H1 (cell line): ENCODE measurements around the gene CUBN. TPM values are rescaled to one million over a fixed set of nuclear protein-coding genes. Genes with fewer than 3 reads are reported as not detected.

ENCODE experiments used
- CTCF ChIA-PET: fragments of 300-600 bp; sonication (Branson Sonifier 250); formaldehyde crosslinking; loops from one replicate; lab custom pipeline; 2021; ENCODE audit not compliant: partially characterized antibody; lab: Charles Lee
- POLR2A ChIA-PET: fragments of 300-600 bp; sonication (Branson Sonifier 250); formaldehyde crosslinking; loops from one replicate; lab custom pipeline; 2021; ENCODE audit warnings: inconsistent platforms; ENCODE audit not compliant: partially characterized antibody; lab: Charles Lee
- DNase-seq, 2 experiments: peaks; one replicate each; pipeline versions ENCODE4 v3.0.0 to v3.0.0-alpha.2; 2010 to 2022; ENCODE audit warnings: low spot score in 2 of 2, low read depth in 1 of 2, mixed read lengths in 1 of 2
- FAIRE-seq: peaks from 2 replicates; lab custom pipeline; 2011; peaks lifted over from hg19 to GRCh38; lab: Jason Lieb, UNC
- H2AFZ ChIP-seq: 2 replicates; pipeline ENCODE4 v1.8.1; 2012; ENCODE audit warnings: low read length, inconsistent platforms
- H2AK5ac ChIP-seq: 2 replicates; pipeline ENCODE4 v1.6.1; 2013; ENCODE audit warnings: low read depth, low read length
- H2BK120ac ChIP-seq: replicated peaks from 2 replicates; pipeline ENCODE3; 2013; ENCODE audit warnings: low read depth, low read length, inconsistent platforms
- H2BK12ac ChIP-seq: 2 replicates; pipeline ENCODE4 v1.6.1; 2013; ENCODE audit warnings: low read depth, low read length
- H2BK15ac ChIP-seq: 2 replicates; pipeline ENCODE4 v1.6.1; 2013; ENCODE audit warnings: low read length
- H2BK20ac ChIP-seq: 2 replicates; pipeline ENCODE4 v1.6.1; 2013; ENCODE audit warnings: low read length
- H2BK5ac ChIP-seq: 2 replicates; pipeline ENCODE4 v1.6.1; 2013; ENCODE audit warnings: low read depth, low read length
- H3K14ac ChIP-seq: 2 replicates; pipeline ENCODE4 v1.6.1; 2013; ENCODE audit warnings: inconsistent platforms; ENCODE audit not compliant: insufficient read length
- H3K18ac ChIP-seq: 2 replicates; pipeline ENCODE4 v1.6.1; 2013; ENCODE audit warnings: low read length; ENCODE audit errors: extremely low read depth
- H3K23ac ChIP-seq: 2 replicates; pipeline ENCODE4 v1.6.1; 2013; ENCODE audit warnings: inconsistent platforms; ENCODE audit not compliant: insufficient read length
- H3K23me2 ChIP-seq: 2 replicates; pipeline ENCODE4 v1.6.1; 2013; ENCODE audit warnings: low read depth, low read length
- H3K27ac ChIP-seq: 2 replicates; pipeline ENCODE4 v1.6.1; 2011; ENCODE audit warnings: low read depth, low read length, inconsistent platforms
- H3K27me3 ChIP-seq, 4 experiments: replicated peaks in 1 of 4; 1 replicate in 1 of 4; 2 replicates in 3 of 4; pipeline versions ENCODE4 v1.6.1 to v1.8.1; 2011 to 2013; ENCODE audit warnings: low read length in 3 of 4, mild to moderate bottlenecking in 3 of 4, inconsistent platforms in 2 of 4, mixed read lengths in 2 of 4, moderate library complexity in 1 of 4; ENCODE audit not compliant: control insufficient read depth in 3 of 4, insufficient read depth in 3 of 4; ENCODE audit errors: extremely low read depth in 1 of 4
- H3K36me3 ChIP-seq, 4 experiments: 2 replicates each; pipeline versions ENCODE4 v1.6.1 to v1.8.1; 2011 to 2013; ENCODE audit warnings: mild to moderate bottlenecking in 4 of 4, low read length in 3 of 4, moderate library complexity in 2 of 4, control low read depth in 1 of 4, inconsistent platforms in 1 of 4; ENCODE audit not compliant: insufficient read depth in 4 of 4, control insufficient read depth in 2 of 4
- H3K4ac ChIP-seq: replicated peaks from 2 replicates; pipeline ENCODE3; 2013; ENCODE audit warnings: low read length, low read depth, mixed read lengths, inconsistent platforms; ENCODE audit not compliant: insufficient read length
- H3K4me1 ChIP-seq, 4 experiments: replicated peaks in 1 of 4; 1 replicate in 1 of 4; 2 replicates in 3 of 4; pipeline versions ENCODE4 v1.6.1 to v1.8.1; 2011 to 2013; ENCODE audit warnings: low read length in 3 of 4, inconsistent platforms in 2 of 4, mixed read lengths in 1 of 4; ENCODE audit not compliant: insufficient read depth in 4 of 4, control insufficient read depth in 3 of 4
- H3K4me2 ChIP-seq, 2 experiments: 2 replicates each; pipeline versions ENCODE4 v1.6.1 to v1.8.1; 2011 to 2013; ENCODE audit warnings: low read depth in 2 of 2, low read length in 2 of 2, control low read depth in 1 of 2, inconsistent platforms in 1 of 2, mild to moderate bottlenecking in 1 of 2; ENCODE audit not compliant: insufficient read depth in 1 of 2
- H3K4me3 ChIP-seq, 4 experiments: fragments of 200-600, 300-600 bp in 1 of 4; sonication (generic), shearing (Covaris generic), sonication (Bioruptor Twin) in 1 of 4; 2 replicates each; pipeline versions ENCODE4 v1.5.1 to v1.8.1; 2011 to 2016; ENCODE audit warnings: low read length in 4 of 4, low read depth in 3 of 4, control low read depth in 2 of 4, inconsistent platforms in 2 of 4, mild to moderate bottlenecking in 2 of 4, mixed read lengths in 1 of 4, moderate library complexity in 1 of 4; ENCODE audit not compliant: insufficient read depth in 2 of 4; ENCODE audit errors: extremely low read depth in 1 of 4
- H3K56ac ChIP-seq: replicated peaks from 2 replicates; pipeline ENCODE3; 2013; ENCODE audit warnings: low read depth, mild to moderate bottlenecking, mixed read lengths, low read length, inconsistent platforms; ENCODE audit not compliant: insufficient read length
- H3K79me1 ChIP-seq: 2 replicates; pipeline ENCODE4 v1.6.1; 2013; ENCODE audit warnings: low read depth, low read length, control low read depth
- H3K79me2 ChIP-seq, 2 experiments: 2 replicates each; pipeline versions ENCODE4 v1.6.1 to v1.8.1; 2012 to 2013; ENCODE audit warnings: low read length in 2 of 2, mild to moderate bottlenecking in 2 of 2, inconsistent platforms in 1 of 2; ENCODE audit not compliant: insufficient read depth in 2 of 2, control insufficient read depth in 1 of 2
- H3K9ac ChIP-seq, 4 experiments: replicated peaks in 1 of 4; 1 replicate in 1 of 4; 2 replicates in 3 of 4; pipeline versions ENCODE4 v1.6.1 to v1.8.1; 2011 to 2013; ENCODE audit warnings: low read depth in 3 of 4, low read length in 3 of 4, control low read depth in 2 of 4, mild to moderate bottlenecking in 2 of 4, moderate library complexity in 2 of 4, inconsistent platforms in 1 of 4; ENCODE audit errors: extremely low read depth in 1 of 4
- H3K9me3 ChIP-seq, 2 experiments: 2 replicates each; pipeline versions ENCODE4 v1.6.1 to v1.8.1; 2012 to 2013; ENCODE audit warnings: mild to moderate bottlenecking in 2 of 2, moderate library complexity in 2 of 2, control low read depth in 1 of 2, inconsistent platforms in 1 of 2, low read depth in 1 of 2, low read length in 1 of 2, mixed read lengths in 1 of 2; ENCODE audit not compliant: insufficient read depth in 2 of 2
- H4K20me1 ChIP-seq, 2 experiments: replicated peaks in 1 of 2; 2 replicates each; pipeline versions ENCODE3 to v1.8.1; 2011 to 2013; ENCODE audit warnings: inconsistent platforms in 2 of 2, low read length in 2 of 2, mild to moderate bottlenecking in 1 of 2; ENCODE audit not compliant: insufficient read depth in 2 of 2, control insufficient read depth in 1 of 2
- H4K5ac ChIP-seq: 2 replicates; pipeline ENCODE4 v1.6.1; 2013; ENCODE audit warnings: low read length, low read depth, mixed read lengths, inconsistent platforms; ENCODE audit not compliant: insufficient read length
- H4K8ac ChIP-seq: 2 replicates; pipeline ENCODE4 v1.8.0; 2013; ENCODE audit warnings: mild to moderate bottlenecking, moderate library complexity, low read length, inconsistent platforms; ENCODE audit not compliant: insufficient read depth; ENCODE audit errors: extremely low read depth
- H4K91ac ChIP-seq: replicated peaks from 2 replicates; pipeline ENCODE3; 2013; ENCODE audit warnings: low read length, mixed read lengths, inconsistent platforms; ENCODE audit not compliant: insufficient read length
- ATF3 ChIP-seq: IDR thresholded peaks from 2 replicates; pipeline ENCODE4 v1.6.1; 2011; ENCODE audit warnings: low read depth, mild to moderate bottlenecking, low read length; ENCODE audit not compliant: insufficient read depth
- BRCA1 ChIP-seq: IDR thresholded peaks from 2 replicates; pipeline ENCODE4 v1.6.1; 2012; ENCODE audit warnings: low read depth, low read length, improper control_type of control experiment
- CBX8 ChIP-seq: fragments of 300-800, 300-1000 bp; sonication (generic); IDR thresholded peaks from 2 replicates; pipeline ENCODE4 v1.7.1; 2016; ENCODE audit warnings: low read depth, low read length, borderline replicate concordance
- CREB1 ChIP-seq: IDR thresholded peaks from 2 replicates; pipeline ENCODE4 v1.6.1; 2012; ENCODE audit warnings: inconsistent platforms
- EZH2 ChIP-seq: fragments of 200-600 bp; sonication (generic); IDR thresholded peaks from 2 replicates; pipeline ENCODE4 v1.7.1; 2012; ENCODE audit warnings: low read depth, mild to moderate bottlenecking, moderate library complexity, low read length, inconsistent platforms; ENCODE audit not compliant: severe bottlenecking
- FOSL1 ChIP-seq: IDR thresholded peaks from 2 replicates; pipeline ENCODE4 v1.6.1; 2011; ENCODE audit warnings: mild to moderate bottlenecking, low read depth, low read length, moderate library complexity; ENCODE audit not compliant: insufficient read depth
- JUN ChIP-seq: IDR thresholded peaks from 2 replicates; pipeline ENCODE4 v1.6.1; 2011; ENCODE audit warnings: low read depth, mild to moderate bottlenecking, improper control_type of control experiment, low read length
- KDM1A ChIP-seq: fragments of 200-600, 300-600 bp; sonication (generic); IDR thresholded peaks from 2 replicates; pipeline ENCODE4 v1.7.1; 2016; ENCODE audit warnings: mild to moderate bottlenecking, low read length, borderline replicate concordance
- KDM5A ChIP-seq: fragments of 200-600 bp; IDR thresholded peaks from 2 replicates; pipeline ENCODE4 v1.7.1; 2012; ENCODE audit warnings: mild to moderate bottlenecking, low read length, inconsistent platforms, mixed read lengths
- POU5F1 ChIP-seq: IDR thresholded peaks from 2 replicates; pipeline ENCODE4 v1.6.1; 2011; ENCODE audit warnings: low read depth, mild to moderate bottlenecking, low read length, moderate library complexity
- RAD21 ChIP-seq, 2 experiments: IDR thresholded peaks in 1 of 2; conservative IDR thresholded peaks in 1 of 2; 2 replicates each; pipeline ENCODE4 v1.6.1; 2011; ENCODE audit warnings: low read depth in 2 of 2, low read length in 2 of 2, improper control_type of control experiment in 1 of 2, inconsistent platforms in 1 of 2, mild to moderate bottlenecking in 1 of 2, moderate library complexity in 1 of 2
- RXRA ChIP-seq: IDR thresholded peaks from 2 replicates; pipeline ENCODE4 v1.6.1; 2011; ENCODE audit warnings: low read depth, mild to moderate bottlenecking, low read length, moderate library complexity; ENCODE audit not compliant: insufficient read depth
- SP4 ChIP-seq: IDR thresholded peaks from 2 replicates; pipeline ENCODE4 v1.6.1; 2012; ENCODE audit warnings: low read length, inconsistent platforms
- SRF ChIP-seq: IDR thresholded peaks from 2 replicates; pipeline ENCODE4 v1.6.1; 2011; ENCODE audit warnings: mild to moderate bottlenecking, low read depth, low read length, moderate library complexity
- WGBS, 2 experiments: shearing (Covaris generic) in 1 of 2; methylation state at CpG; one replicate each; pipeline versions ENCODE4 v1.1.6 to v1.1.7; 2013 to 2015; ENCODE audit warnings: low lambda C conversion rate in 2 of 2, mixed read lengths in 2 of 2, inconsistent platforms in 1 of 2, low coverage in 1 of 2, missing lambda C conversion rate in 1 of 2; ENCODE audit not compliant: insufficient replicate concordance in 2 of 2, insufficient coverage in 1 of 2, insufficient read length in 1 of 2; ENCODE audit errors: extremely low coverage in 1 of 2, missing lambda C conversion rate in 1 of 2; 5-methylcytosine and 5-hydroxymethylcytosine counted together
- polyA plus RNA-seq, 7 experiments: library from polyadenylated mRNA; depleted of rRNA in 3 of 7; stranded (reverse) in 5 of 7; unstranded in 2 of 7; fragments of >200 nt in 5 of 7; fragments of 200-250 nt in 2 of 7; gene quantifications; 1 replicate in 5 of 7; 2 replicates in 1 of 7; 4 replicates in 1 of 7; pipeline versions ENCODE4 v1.2.1 to v1.2.3, GENCODE V29; 2011 to 2013; ENCODE audit warnings: missing spikeins in 2 of 7, mixed read lengths in 2 of 7
- total RNA-seq: library from RNA; stranded (reverse); fragmentation: NEBNext Ultra II Directional; extraction: Animal tissue kit (Norgen Biotek cat#: 25700); gene quantifications from 2 replicates; pipeline ENCODE4 v1.2.1, GENCODE V29; 2021

Gene CUBN
- total and polyA plus RNA-seq, 2 of the 8 experiments (the other 6 are each of a cell fraction or from before 2014, with no cell fraction given), result 0.04 to 0.08 TPM

GRCh38 chr10:17171141-17171641 is 41.6 kb upstream of the CUBN start:
- Histone ChIP-seq H3K36me3 (peaks cover 0 to 5% (median 0%) of the 10 kb centered on the region in 4 experiments; a peak in 2 of 8 replicates), H3K4me1 (peaks cover 0 to 4% (median 0%) of the 10 kb centered on the region in 4 experiments; a peak in 1 of 7 replicates), H3K9ac (no peak overlapping the region), H2BK5ac (no peak overlapping the region; the same call in 1 of the 2 replicates), H2BK120ac (no peak overlapping the region), H3K23me2 (no peaks in the 10 kb centered on the region), H4K20me1 (no peaks in the 10 kb centered on the region), H2AFZ (no peak overlapping the region), H3K9me3 (no peaks in the 10 kb centered on the region), H3K27me3 (no peaks in the 10 kb centered on the region), H2AK5ac (no peak overlapping the region), H3K4ac (no peak overlapping the region), H2BK20ac (no peak overlapping the region), H4K91ac (no peak overlapping the region), H3K4me2 (no peak overlapping the region), H3K79me2 (no peaks in the 10 kb centered on the region), H4K8ac (no peak overlapping the region), H2BK15ac (no peak overlapping the region), H2BK12ac (no peak overlapping the region), H3K56ac (no peak overlapping the region), H3K79me1 (no peaks in the 10 kb centered on the region), H3K14ac (no peak overlapping the region), H4K5ac (no peak overlapping the region), H3K27ac (peak overlapping the region; percentile 30; the same call in 1 of the 2 replicates), H3K18ac (no peak overlapping the region), H3K4me3 (no peak overlapping the region), H3K23ac (no peak overlapping the region)
- ChIA-PET POLR2A (no interaction called here), CTCF (interaction anchor here (0.8 to 1.3 kb wide), 3 partner anchors 12 to 89 kb away, joined by 4 to 5 read pairs (median 4); no protein-coding TSS in a partner anchor)
- no peak for DNase-seq
- no peak for FAIRE-seq
- 88% methylated on average over 4 of the region's 4 CpGs; no CpG with 5 or more reads in 1 of the 2 experiments for WGBS, 2 experiments
- TF ChIP-seq SRF, result no peak
- no peak for TF ChIP-seq POU5F1
- no peak for TF ChIP-seq FOSL1
- no peak for TF ChIP-seq SP4
- no peak for TF ChIP-seq JUN
- TF ChIP-seq RAD21 (IDR thresholded peaks at IDR 0.05 in 1 of 2, conservative IDR thresholded peaks at IDR 0.05 in 1 of 2; ENCODE audit: low read depth in 2 of 2, low read length in 2 of 2), result no peak
- no peak for TF ChIP-seq RXRA
- no peak for TF ChIP-seq ATF3
- TF ChIP-seq CREB1, result no peak
- no peak for TF ChIP-seq KDM1A
- no peak for TF ChIP-seq CBX8
- no peak for TF ChIP-seq KDM5A
- TF ChIP-seq EZH2, result no peak
- no peak for TF ChIP-seq BRCA1
